HepG2 (cell line): Measurements from ENCODE around the gene TNRC18. TPM values are rescaled to one million over a fixed set of nuclear protein-coding genes. Genes with fewer than 3 reads are reported as not detected.
A peak's percentile ranks its signal among the peaks of the same experiment; 100 is the strongest.

Source experiments
- CREB1 ChIP-seq, 2 experiments: fragments of 450-650 bp in 1 of 2; IDR thresholded peaks; 2 replicates each; pipeline ENCODE4 v1.6.1; 2016 to 2017; ENCODE audit warnings: control low read depth in 1 of 2, mild to moderate bottlenecking in 1 of 2, missing compliant biosample characterization in 1 of 2, missing genetic modification characterization in 1 of 2
- HES4 ChIP-seq: sonication (generic); formaldehyde crosslinking; IDR thresholded peaks from 2 replicates; pipeline ENCODE4 v1.9.0; 2021; ENCODE audit warnings: mild to moderate bottlenecking, missing genetic modification reagents, borderline replicate concordance
- HOXD1 ChIP-seq: sonication (generic); formaldehyde crosslinking; IDR thresholded peaks from 2 replicates; pipeline ENCODE4 v1.5.0; 2020; ENCODE audit warnings: missing genetic modification reagents
- IKZF5 ChIP-seq: IDR thresholded peaks from 2 replicates; pipeline ENCODE4 v1.6.1; 2018; ENCODE audit warnings: missing genetic modification reagents, mild to moderate bottlenecking, missing compliant biosample characterization
- IRF1 ChIP-seq: sonication (generic); formaldehyde crosslinking; IDR thresholded peaks from 2 replicates; pipeline ENCODE4 v1.4.0; 2020; ENCODE audit warnings: low read depth, mild to moderate bottlenecking, missing genetic modification reagents
- NFKBIZ ChIP-seq: IDR thresholded peaks from 2 replicates; pipeline ENCODE4 v1.6.1; 2018; ENCODE audit warnings: missing genetic modification reagents, missing compliant biosample characterization
- POLR2G ChIP-seq: fragments of 200-400 bp; formaldehyde crosslinking; IDR thresholded peaks from 2 replicates; pipeline ENCODE4 v1.6.1; 2018; ENCODE audit warnings: mild to moderate bottlenecking, low read depth, low read length, moderate library complexity
- SNRNP70 ChIP-seq: fragments of 200-400 bp; formaldehyde crosslinking; IDR thresholded peaks from 2 replicates; pipeline ENCODE4 v1.6.1; 2017; ENCODE audit warnings: mild to moderate bottlenecking, low read depth, low read length, moderate library complexity
- SYNCRIP ChIP-seq: fragments of 200-400 bp; formaldehyde crosslinking; IDR thresholded peaks from 2 replicates; pipeline ENCODE4 v1.6.1; 2018; ENCODE audit warnings: mild to moderate bottlenecking, low read depth, low read length; ENCODE audit not compliant: insufficient read depth
- TBX3 ChIP-seq: fragments of 450-650 bp; IDR thresholded peaks from 2 replicates; pipeline ENCODE4 v1.6.1; 2017; ENCODE audit warnings: antibody characterized with exemption, mild to moderate bottlenecking, inconsistent platforms, borderline replicate concordance
- TCF7L2 ChIP-seq: IDR thresholded peaks from 2 replicates; pipeline ENCODE4 v1.6.1; 2011; ENCODE audit warnings: mild to moderate bottlenecking, low read depth, low read length, moderate library complexity
- ZFY ChIP-seq: sonication (generic); formaldehyde crosslinking; IDR thresholded peaks from 2 replicates; pipeline ENCODE4 v1.4.0; 2020; ENCODE audit warnings: missing genetic modification reagents
- ZNF280B ChIP-seq: sonication (generic); formaldehyde crosslinking; IDR thresholded peaks from 2 replicates; pipeline ENCODE4 v1.5.0; 2020; ENCODE audit warnings: missing genetic modification reagents, mild to moderate bottlenecking, borderline replicate concordance
- ZNF350 ChIP-seq: sonication (generic); formaldehyde crosslinking; IDR thresholded peaks from 2 replicates; pipeline ENCODE4 v1.4.0; 2020; ENCODE audit warnings: mild to moderate bottlenecking, low read depth, missing genetic modification reagents, borderline replicate concordance
- ZNF512 ChIP-seq: sonication (generic); formaldehyde crosslinking; IDR thresholded peaks from 2 replicates; pipeline ENCODE4 v1.4.0; 2020; ENCODE audit warnings: mild to moderate bottlenecking, missing genetic modification reagents
- ZNF546 ChIP-seq: sonication (generic); formaldehyde crosslinking; conservative IDR thresholded peaks from 2 replicates; pipeline ENCODE4 v1.8.1; 2023; ENCODE audit warnings: mild to moderate bottlenecking, missing genetic modification reagents
- ZNF572 ChIP-seq: sonication (generic); formaldehyde crosslinking; IDR thresholded peaks from 2 replicates; pipeline ENCODE4 v1.5.1; 2020; ENCODE audit warnings: mild to moderate bottlenecking, missing genetic modification reagents
- ZNF609 ChIP-seq: sonication (generic); formaldehyde crosslinking; IDR thresholded peaks from 2 replicates; pipeline ENCODE4 v1.4.0; 2020; ENCODE audit warnings: mild to moderate bottlenecking, missing genetic modification reagents, borderline replicate concordance
- ZSCAN30 ChIP-seq: sonication (generic); formaldehyde crosslinking; IDR thresholded peaks from 2 replicates; pipeline ENCODE4 v1.5.0; 2020; ENCODE audit warnings: mild to moderate bottlenecking, missing genetic modification reagents
- polyA plus RNA-seq, 8 experiments: library from polyadenylated mRNA; depleted of rRNA in 3 of 8; stranded (reverse) in 7 of 8; unstranded in 1 of 8; fragments of >200 nt; fragmentation: Illumina TruSeq in 4 of 8; extraction: Trizol in 4 of 8; gene quantifications; 2 replicates each; pipeline versions ENCODE4 v1.2.1 to v1.2.3, GENCODE V29; 2011 to 2016; ENCODE audit warnings: low read depth in 4 of 8, missing spikeins in 1 of 8, mixed read lengths in 1 of 8; ENCODE audit not compliant: insufficient read depth in 1 of 8
- total RNA-seq, 5 experiments: library from RNA; depleted of rRNA; stranded (reverse); fragments of >200 nt; fragmentation: Illumina TruSeq; extraction: Trizol; gene quantifications; 2 replicates each; pipeline ENCODE4 v1.2.3, GENCODE V29; 2016; ENCODE audit warnings: low read depth in 1 of 5

The TNRC18 gene
- total and polyA plus RNA-seq, 2 of the 13 experiments (the other 11 are each of a cell fraction or from before 2014, with no cell fraction given): 11.7 to 17.4 TPM

- TF ChIP-seq IKZF5 (peak; percentile 63), TBX3 (no peak), ZNF609 (CRISPR knock-in tag) (peak; percentile 54; the same call in 1 of the 2 replicates), NFKBIZ (CRISPR knock-in tag) (no peak; the same call in 1 of the 2 replicates), HOXD1 (CRISPR knock-in tag) (no peak), IRF1 (CRISPR knock-in tag) (peak; percentile 80), HES4 (CRISPR knock-in tag) (no peak; the same call in 1 of the 2 replicates), ZSCAN30 (CRISPR knock-in tag) (no peak), TCF7L2 (peak; percentile 33; the same call in 1 of the 2 replicates), SNRNP70 (no peak), CREB1 (IDR thresholded peaks at IDR 0.05) (no peak), CREB1 (CRISPR knock-in tag; IDR thresholded peaks at IDR 0.05) (peak; percentile 64), ZNF280B (no peak), ZNF512 (no peak), ZNF572 (CRISPR knock-in tag) (no peak), ZNF546 (CRISPR knock-in tag) (0 out of 2 replicates have a peak, but pooled peaks have one; percentile 49), ZNF350 (CRISPR knock-in tag) (peak; percentile 75), POLR2G (peak; percentile 85), SYNCRIP (no peak), ZFY (CRISPR knock-in tag) (peak; percentile 53; the same call in 1 of the 2 replicates)
Observed at GRCh38 chr7:5421714-5422395, 1.8 kb downstream of the TNRC18 start (continued).
